GM23338 (cell line): ENCODE results near the gene HSPA1A. TPM values are rescaled to one million over a fixed set of nuclear protein-coding genes. Genes with fewer than 3 reads are reported as not detected.
A peak's percentile ranks its signal among the peaks of the same experiment; 100 is the strongest.

Experiments
- ATAC-seq: fragments of 200-7000 bp; cut with Tn5 transposase; 3 replicates; pipeline ENCODE4 v1.9.1; 2020
- DNase-seq: peaks from one replicate; pipeline ENCODE4 v3.0.0-alpha.2; 2015; ENCODE audit warnings: low spot score
- H2AFZ ChIP-seq: fragments of 200-600 bp; sonication (generic); 2 replicates; pipeline ENCODE4 v1.8.0; 2016; ENCODE audit warnings: antibody characterized with exemption, mild to moderate bottlenecking, moderate library complexity
- H3F3A ChIP-seq: fragments of 200-600 bp; sonication (generic); replicated peaks from 2 replicates; pipeline ENCODE4 v1.8.0; 2017; ENCODE audit warnings: antibody characterized with exemption, mixed run types, low read depth
- H3K27ac ChIP-seq: fragments of 200-600 bp; sonication (generic); 2 replicates; pipeline ENCODE4 v1.6.1; 2016; ENCODE audit warnings: low read depth
- H3K27me3 ChIP-seq: fragments of 200-600 bp; sonication (generic); 2 replicates; pipeline ENCODE4 v1.8.0; 2016; ENCODE audit warnings: mild to moderate bottlenecking, mixed run types, moderate library complexity; ENCODE audit not compliant: insufficient read depth
- H3K36me3 ChIP-seq: fragments of 200-600 bp; sonication (generic); 2 replicates; pipeline ENCODE4 v1.8.0; 2016; ENCODE audit warnings: mild to moderate bottlenecking; ENCODE audit not compliant: insufficient read depth
- H3K4me1 ChIP-seq: fragments of 200-600 bp; sonication (generic); 2 replicates; pipeline ENCODE4 v1.8.0; 2016; ENCODE audit warnings: mild to moderate bottlenecking, moderate library complexity; ENCODE audit not compliant: insufficient read depth
- H3K4me2 ChIP-seq: fragments of 200-600 bp; sonication (generic); 2 replicates; pipeline ENCODE4 v1.7.1; 2017; ENCODE audit warnings: mixed run types
- H3K4me3 ChIP-seq: fragments of 200-600 bp; sonication (generic); 2 replicates; pipeline ENCODE4 v1.6.1; 2016; ENCODE audit warnings: mixed run types
- H3K79me2 ChIP-seq: fragments of 200-600 bp; sonication (generic); replicated peaks from 2 replicates; pipeline ENCODE4 v1.8.0; 2017; ENCODE audit warnings: mild to moderate bottlenecking; ENCODE audit not compliant: insufficient read depth
- H3K9me2 ChIP-seq: fragments of 200-600 bp; sonication (generic); 2 replicates; pipeline ENCODE4 v1.8.0; 2017; ENCODE audit not compliant: insufficient read depth
- H4K20me1 ChIP-seq: fragments of 200-600 bp; sonication (generic); replicated peaks from 2 replicates; pipeline ENCODE4 v1.8.0; 2017; ENCODE audit warnings: mild to moderate bottlenecking; ENCODE audit not compliant: insufficient read depth
- H3K27ac Mint-ChIP-seq: 2 replicates; pipeline ENCODE4 v1.8.0; 2020; ENCODE audit warnings: inconsistent platforms, mild to moderate bottlenecking, moderate library complexity, mixed read lengths
- H3K27me3 Mint-ChIP-seq: 3 replicates; pipeline ENCODE4 v1.8.0; 2022; ENCODE audit warnings: low read depth, mild to moderate bottlenecking, moderate library complexity, mixed read lengths, inconsistent platforms; ENCODE audit not compliant: insufficient read depth, poor library complexity
- H3K36me3 Mint-ChIP-seq: 3 replicates; pipeline ENCODE4 v1.8.0; 2021; ENCODE audit warnings: low read depth, mild to moderate bottlenecking, inconsistent platforms, moderate library complexity, mixed read lengths
- H3K4me1 Mint-ChIP-seq: 3 replicates; pipeline ENCODE4 v1.8.0; 2020; ENCODE audit warnings: mild to moderate bottlenecking, inconsistent platforms, mixed read lengths
- H3K4me3 Mint-ChIP-seq: 3 replicates; pipeline ENCODE4 v1.8.0; 2021; ENCODE audit warnings: moderate library complexity, mild to moderate bottlenecking, inconsistent platforms, mixed read lengths
- H3K9me3 Mint-ChIP-seq: 3 replicates; pipeline ENCODE4 v1.8.0; 2020; ENCODE audit warnings: moderate library complexity, mild to moderate bottlenecking, inconsistent platforms, mixed read lengths
- CREB1 ChIP-seq: fragments of 250-450 bp; sonication (Bioruptor Pico); IDR thresholded peaks from 2 replicates; pipeline ENCODE4 v1.5.0; 2020; ENCODE audit warnings: low read depth, mild to moderate bottlenecking, moderate library complexity
- CTCF ChIP-seq, 2 experiments: fragments of 200-600 bp in 1 of 2; sonication (generic) in 1 of 2; conservative IDR thresholded peaks; 2 replicates each; pipeline versions ENCODE4 v1.5.1 to v1.6.1; 2016 to 2017; ENCODE audit warnings: antibody characterized with exemption in 2 of 2, low read depth in 2 of 2, mild to moderate bottlenecking in 2 of 2, moderate library complexity in 1 of 2
- ETS1 ChIP-seq: IDR thresholded peaks from 2 replicates; pipeline ENCODE4 v1.6.1; 2016; ENCODE audit warnings: antibody characterized with exemption
- EZH2 ChIP-seq: fragments of 200-600 bp; sonication (generic); IDR thresholded peaks from one replicate; pipeline ENCODE4 v1.8.0; 2017; ENCODE audit warnings: antibody characterized with exemption, mild to moderate bottlenecking, low read depth; ENCODE audit not compliant: unreplicated experiment
- EZH2phosphoT487 ChIP-seq: fragments of 200-600 bp; sonication (generic); IDR thresholded peaks from one replicate; pipeline ENCODE4 v1.8.1; 2018; ENCODE audit warnings: antibody characterized with exemption; ENCODE audit not compliant: unreplicated experiment
- JUNB ChIP-seq: IDR thresholded peaks from one replicate; pipeline ENCODE4 v1.6.1; 2016; ENCODE audit warnings: antibody characterized with exemption; ENCODE audit not compliant: unreplicated experiment
- NANOG ChIP-seq: IDR thresholded peaks from 2 replicates; pipeline ENCODE4 v1.6.1; 2016; ENCODE audit warnings: antibody characterized with exemption, borderline replicate concordance
- POLR2AphosphoS5 ChIP-seq: IDR thresholded peaks from 2 replicates; pipeline ENCODE4 v1.6.1; 2016; ENCODE audit warnings: antibody characterized with exemption, low read depth
- REST ChIP-seq: IDR thresholded peaks from one replicate; pipeline ENCODE4 v1.6.1; 2018; ENCODE audit warnings: antibody characterized with exemption; ENCODE audit not compliant: unreplicated experiment
- STAT1 ChIP-seq: IDR thresholded peaks from one replicate; pipeline ENCODE4 v1.6.1; 2016; ENCODE audit warnings: antibody characterized with exemption; ENCODE audit not compliant: unreplicated experiment
- ZNF114 ChIP-seq: fragments of 250-450 bp; sonication (Bioruptor Pico); IDR thresholded peaks from 2 replicates; pipeline ENCODE4 v1.5.0; 2020; ENCODE audit warnings: mild to moderate bottlenecking, moderate library complexity
- ZNF331 ChIP-seq: fragments of 250-450 bp; sonication (Bioruptor Pico); IDR thresholded peaks from 2 replicates; pipeline ENCODE4 v1.5.0; 2020; ENCODE audit warnings: low read depth, mild to moderate bottlenecking, moderate library complexity
- ZNF462 ChIP-seq: fragments of 250-450 bp; sonication (Bioruptor Pico); IDR thresholded peaks from 2 replicates; pipeline ENCODE4 v1.5.0; 2020; ENCODE audit warnings: mild to moderate bottlenecking, moderate library complexity
- polyA plus RNA-seq: library from polyadenylated mRNA; unstranded; fragments of >200 nt; fragmentation: Nextera tagmentation; extraction: Ambion mirVana; gene quantifications from 2 replicates; pipeline ENCODE4 v1.2.1, GENCODE V29; 2016
- total RNA-seq: library from RNA; depleted of rRNA; stranded (reverse); fragments of >200 nt; shearing (Covaris generic); gene quantifications from 2 replicates; pipeline ENCODE4 v1.2.3, GENCODE V29; 2014

Gene HSPA1A
- total and polyA plus RNA-seq, 2 experiments from 2014 or later = 36.1 to 57.1 TPM

GRCh38 chr6:31826793-31827285, 11.5 kb downstream of the HSPA1A start:
- DNase-seq (peak; percentile 83), ATAC-seq (peak; percentile 30)
- no peak overlapping the region for H2AFZ ChIP-seq
- H3K27me3 Mint-ChIP-seq = peaks cover 25% of the 10 kb centered on the region
- no peaks in the 10 kb centered on the region for H3K27me3 ChIP-seq
- H3K27ac ChIP-seq = peak overlapping the region; percentile 89
- H3K4me3 ChIP-seq = peak overlapping the region; percentile 43
- H3K4me2 ChIP-seq = peak overlapping the region; percentile 86
- H3K36me3 Mint-ChIP-seq = peaks cover 4% of the 10 kb centered on the region; the same call in 2 of the 3 replicates
- H3K4me3 Mint-ChIP-seq = peak overlapping the region; percentile 80
- H3K4me1 Mint-ChIP-seq = peaks cover 43% of the 10 kb centered on the region
- H3K9me3 Mint-ChIP-seq = peaks cover 7% of the 10 kb centered on the region; the same call in 2 of the 3 replicates
- TF ChIP-seq CREB1 (CRISPR knock-in tag) (no peak), EZH2 (no peak), EZH2phosphoT487 (no peak), NANOG (no peak), STAT1 (no peak), ZNF331 (CRISPR knock-in tag) (no peak), POLR2AphosphoS5 (no peak), JUNB (no peak), ZNF462 (CRISPR knock-in tag) (no peak), CTCF (conservative IDR thresholded peaks at IDR 0.05; ENCODE audit: low read depth in 2 of 2) (no peak), ETS1 (no peak), REST (no peak), ZNF114 (CRISPR knock-in tag) (no peak)
- H3K27ac Mint-ChIP-seq = peak overlapping the region; percentile 98
- peaks cover 5% of the 10 kb centered on the region for H4K20me1 ChIP-seq
- peaks cover 26% of the 10 kb centered on the region for H3K79me2 ChIP-seq
- no peaks in the 10 kb centered on the region for H3K36me3 ChIP-seq
- H3K4me1 ChIP-seq = peaks cover 49% of the 10 kb centered on the region
- H3K9me2 ChIP-seq = no peaks in the 10 kb centered on the region
- peaks cover 18% of the 10 kb centered on the region for H3F3A ChIP-seq
